Measurements from ENCODE around the gene VEZF1. TPM values are rescaled to one million over a fixed set of nuclear protein-coding genes. Genes with fewer than 3 reads are reported as not detected.

VEZF1 gene, protein sequence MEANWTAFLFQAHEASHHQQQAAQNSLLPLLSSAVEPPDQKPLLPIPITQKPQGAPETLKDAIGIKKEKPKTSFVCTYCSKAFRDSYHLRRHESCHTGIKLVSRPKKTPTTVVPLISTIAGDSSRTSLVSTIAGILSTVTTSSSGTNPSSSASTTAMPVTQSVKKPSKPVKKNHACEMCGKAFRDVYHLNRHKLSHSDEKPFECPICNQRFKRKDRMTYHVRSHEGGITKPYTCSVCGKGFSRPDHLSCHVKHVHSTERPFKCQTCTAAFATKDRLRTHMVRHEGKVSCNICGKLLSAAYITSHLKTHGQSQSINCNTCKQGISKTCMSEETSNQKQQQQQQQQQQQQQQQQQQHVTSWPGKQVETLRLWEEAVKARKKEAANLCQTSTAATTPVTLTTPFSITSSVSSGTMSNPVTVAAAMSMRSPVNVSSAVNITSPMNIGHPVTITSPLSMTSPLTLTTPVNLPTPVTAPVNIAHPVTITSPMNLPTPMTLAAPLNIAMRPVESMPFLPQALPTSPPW
- total RNA-seq (2014; rRNA removed; shearing (Covaris generic)) = 45.5 and 51.4 TPM in 2 replicates
- polyA plus RNA-seq (2014; cell fraction: nucleus; rRNA removed) = 26.9 and 47.4 TPM in 2 replicates

DNA sequence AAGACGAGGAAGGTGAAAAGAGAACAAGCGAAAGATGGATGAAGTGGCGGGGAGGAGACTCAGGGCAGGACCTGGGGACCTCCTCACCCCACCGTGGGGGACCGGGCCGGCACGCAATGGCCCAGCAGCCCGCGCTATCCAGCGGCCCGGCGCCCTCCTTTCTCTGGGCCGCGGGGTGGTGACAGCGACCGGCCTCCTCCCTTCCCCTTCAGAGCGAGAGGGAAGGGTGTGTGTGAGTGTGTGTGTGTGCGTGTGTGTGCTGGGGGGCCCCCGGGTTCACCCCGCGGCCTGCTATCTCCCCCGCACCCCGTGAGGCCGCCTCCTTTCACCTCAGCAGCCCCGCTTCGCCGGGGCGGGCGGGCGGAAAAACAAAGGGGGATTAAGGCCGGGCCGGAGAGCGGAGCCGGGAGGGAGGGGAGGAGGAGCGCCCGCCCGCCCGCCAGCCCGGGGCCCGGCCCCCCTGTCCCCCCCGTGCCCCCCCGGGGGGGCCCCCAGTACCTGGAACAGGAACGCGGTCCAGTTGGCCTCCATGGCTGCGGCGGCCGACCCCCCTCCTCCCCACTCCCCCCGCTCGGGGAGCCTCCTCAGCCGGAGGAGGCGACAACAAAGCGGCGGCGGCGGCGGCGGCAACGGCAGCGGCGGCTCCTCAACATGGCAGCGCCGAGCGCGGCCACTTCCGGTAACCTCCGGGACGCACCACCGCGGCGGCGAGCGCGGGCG lies at the start of gene VEZF1:
Gene VEZF1, minus strand, starts transcription at position 674 of the 720 bp plus-strand sequence. Its CDS starts 143 bp downstream, at position 531.
- peak; percentile 44 for DNase-seq (ENCODE audit: extremely low read depth, low read depth)

DNA sequence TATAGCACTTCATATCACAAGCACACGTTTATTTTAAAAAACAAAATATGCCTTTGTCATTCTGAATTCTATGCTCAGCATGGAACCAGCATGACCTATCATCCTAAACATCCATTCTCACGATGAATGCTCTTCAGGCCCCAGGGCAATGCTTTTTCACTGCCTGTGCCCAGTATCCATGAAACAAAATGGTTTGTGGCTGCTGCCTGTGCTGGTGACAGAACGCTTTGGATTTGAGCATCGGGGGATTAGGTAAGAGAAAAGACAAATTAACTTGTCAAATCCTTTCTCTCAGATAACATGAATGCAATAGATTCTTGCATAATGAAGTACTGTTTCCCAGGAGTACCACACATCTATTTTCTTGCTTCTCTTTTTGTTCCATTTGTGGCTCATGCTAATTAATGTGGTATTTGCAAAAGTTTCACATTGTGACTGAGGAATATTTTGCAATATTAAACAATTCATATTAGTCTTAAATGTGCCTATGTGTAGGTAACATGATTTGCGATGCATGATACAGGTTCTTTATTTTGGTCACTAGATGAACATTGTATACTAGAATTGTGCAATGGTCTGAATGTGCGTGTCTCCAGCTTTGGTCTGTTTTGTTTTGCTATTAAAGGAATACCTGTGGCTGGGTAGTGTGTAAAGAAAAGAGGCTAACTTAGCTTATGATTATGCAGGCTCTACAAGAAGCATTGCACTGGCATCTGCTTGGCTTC lies 44.8 kb upstream of the VEZF1 start:
- no peak for DNase-seq (ENCODE audit: extremely low read depth, low read depth)

DNA sequence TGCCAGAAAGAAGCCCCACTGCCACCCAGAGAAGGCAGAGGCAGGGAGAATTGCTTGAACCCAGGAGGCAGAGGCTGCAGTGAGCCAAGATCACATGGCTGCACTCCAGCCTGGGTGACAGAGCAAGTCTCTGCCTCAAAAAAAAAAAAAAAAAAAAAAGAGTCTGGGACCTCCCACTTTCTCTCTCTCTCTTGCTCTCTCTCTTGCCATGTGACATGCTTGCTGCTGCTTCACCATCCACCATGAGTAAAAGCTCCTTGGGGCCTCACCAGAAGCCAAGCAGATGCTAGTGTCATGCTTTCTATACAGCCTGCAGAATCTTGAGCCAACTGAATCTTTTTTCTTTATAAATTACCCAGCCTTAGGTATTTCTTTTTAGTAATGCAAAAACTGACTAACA lies 40.5 kb upstream of the VEZF1 start:
- DNase-seq (ENCODE audit: extremely low read depth, low read depth) = no peak

DNA sequence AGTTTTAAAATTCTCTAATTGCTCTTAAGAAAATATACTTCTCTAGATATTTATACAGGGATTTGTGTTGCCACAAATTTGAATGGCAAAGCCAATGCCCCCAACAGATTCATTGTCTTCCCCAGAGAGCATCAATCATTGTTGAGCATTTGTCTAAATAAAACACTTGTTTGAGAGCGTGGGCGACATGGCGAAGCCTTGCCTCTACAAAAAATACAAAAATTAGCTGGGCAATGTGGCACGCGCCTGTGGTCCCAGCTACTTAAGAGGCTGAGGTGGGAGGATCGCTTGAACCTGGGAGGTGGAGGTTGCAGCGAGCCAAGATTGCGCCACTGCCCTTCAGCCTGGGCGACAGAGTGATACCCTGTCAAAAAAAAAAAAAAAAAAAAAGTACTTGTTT lies 32.3 kb upstream of the VEZF1 start:
- no peak for DNase-seq (ENCODE audit: extremely low read depth, low read depth)

DNA sequence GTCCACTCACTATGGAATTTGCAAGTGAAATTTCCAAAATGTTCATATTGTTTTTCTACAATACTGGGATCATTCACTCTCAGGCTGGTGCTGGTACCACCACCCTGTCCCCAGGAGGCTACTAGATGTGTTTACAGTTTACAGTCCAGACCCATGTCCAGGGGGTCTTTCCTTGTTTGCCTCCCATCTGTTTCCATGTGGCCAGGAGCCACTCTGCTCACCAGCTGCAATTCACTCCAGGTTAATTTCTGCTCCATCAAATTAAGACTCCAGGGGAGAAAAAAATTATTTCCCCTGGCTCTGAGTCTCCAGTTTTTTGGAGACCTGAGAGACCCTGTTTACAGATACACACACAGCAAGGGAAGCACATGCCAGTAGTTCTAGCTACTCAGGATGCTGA lies 31.5 kb upstream of the VEZF1 start:
- DNase-seq (ENCODE audit: extremely low read depth, low read depth) = no peak

DNA sequence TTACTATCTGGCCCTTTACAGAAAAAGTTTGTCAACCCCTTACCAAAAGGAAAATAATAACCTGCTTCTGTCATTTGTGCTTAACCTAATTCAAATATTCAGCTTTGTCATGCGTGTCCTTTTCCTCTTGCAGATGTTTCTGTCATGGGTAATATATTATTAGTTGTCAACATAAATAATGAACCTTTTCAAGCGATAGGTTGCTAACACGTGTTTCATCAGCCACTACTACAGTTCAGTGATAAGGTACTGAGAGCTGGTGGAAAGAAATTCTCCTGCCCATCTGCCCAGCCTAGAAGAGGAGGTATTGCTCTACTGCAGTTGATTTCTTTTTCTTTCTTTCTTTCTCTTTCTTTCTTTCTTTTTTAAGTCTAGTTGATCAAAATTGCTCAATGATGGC lies 31.0 kb upstream of the VEZF1 start:
- DNase-seq (ENCODE audit: extremely low read depth, low read depth) = no peak

DNA sequence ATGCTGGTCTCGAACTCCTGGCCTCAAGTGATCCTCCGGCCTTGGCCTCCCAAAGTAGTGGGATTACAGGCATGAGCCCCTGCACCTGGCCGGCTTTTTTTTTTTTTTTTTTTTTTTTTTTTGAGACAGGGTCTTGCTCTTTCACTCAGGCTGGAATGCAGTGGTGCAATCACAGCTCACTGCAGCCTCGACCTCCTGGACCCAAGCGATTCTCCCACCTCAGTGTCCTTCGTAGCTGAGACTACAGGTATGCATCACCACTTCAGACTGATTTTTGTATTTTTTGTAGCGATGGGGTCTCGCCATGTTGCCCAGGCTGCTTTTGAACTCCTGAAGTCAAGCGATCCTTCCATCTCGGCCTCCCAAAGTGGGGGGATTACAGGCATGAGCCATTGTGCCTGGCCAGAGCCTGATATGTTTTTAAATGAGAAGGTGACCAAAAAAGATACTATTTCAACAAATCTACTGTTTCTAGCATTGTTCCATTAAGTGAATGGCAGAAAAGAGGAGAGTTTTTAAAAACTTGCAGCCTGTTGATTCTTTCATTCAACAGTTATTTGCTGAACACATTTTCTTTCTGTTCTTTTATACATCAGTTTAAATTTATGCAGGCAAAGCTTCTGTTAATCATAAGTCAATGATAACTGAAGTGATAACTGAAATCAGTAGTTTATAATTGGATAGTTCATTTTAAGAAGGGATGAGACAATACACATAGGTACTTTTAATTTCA lies 22.2 kb upstream of the VEZF1 start:
- no peak for DNase-seq (ENCODE audit: extremely low read depth, low read depth)

DNA sequence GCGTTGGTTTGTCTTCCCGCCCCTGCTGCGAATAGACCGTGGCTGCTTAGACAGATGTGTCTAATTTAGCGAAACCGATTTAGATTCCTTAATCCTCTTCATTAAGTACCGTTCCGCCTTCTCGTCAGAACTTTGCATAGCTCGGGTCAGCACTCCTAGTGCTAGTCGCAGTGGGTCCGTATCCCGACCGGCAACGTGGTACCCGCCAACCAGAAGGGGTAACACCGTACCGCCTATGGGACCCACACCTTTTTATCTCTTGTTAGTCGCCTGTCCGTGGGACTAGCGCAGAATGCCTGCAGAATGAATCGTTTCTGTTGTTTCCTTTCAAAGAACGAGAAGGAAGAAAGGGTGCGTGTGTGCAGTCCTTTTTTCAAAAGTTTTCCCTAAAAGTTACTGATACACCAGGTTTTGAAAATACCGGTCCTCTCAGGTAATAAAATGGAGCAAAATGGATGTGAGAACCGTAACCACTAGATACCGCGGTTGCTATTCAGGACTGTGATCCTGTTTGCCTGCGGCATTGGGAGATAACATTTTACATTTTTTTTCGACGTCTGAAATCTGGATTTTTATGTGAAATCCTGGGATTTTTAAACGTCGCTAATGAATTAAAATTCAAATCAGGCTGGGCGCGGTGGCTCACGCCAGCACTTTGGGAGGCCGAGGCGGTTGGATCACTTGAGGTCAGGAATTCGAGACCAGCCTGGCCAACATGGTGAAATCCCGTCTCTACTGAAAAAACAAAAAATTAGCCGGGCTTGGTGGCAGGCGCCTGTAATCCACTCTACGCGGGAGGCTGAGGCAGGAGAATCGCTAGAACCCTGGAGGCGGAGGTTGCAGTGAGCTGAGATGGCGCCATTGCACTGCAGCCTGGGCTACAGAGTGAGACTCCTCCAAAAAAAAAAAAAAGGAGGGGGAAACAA lies 20.0 kb upstream of the VEZF1 start:
- DNase-seq (ENCODE audit: extremely low read depth, low read depth) = no peak

DNA sequence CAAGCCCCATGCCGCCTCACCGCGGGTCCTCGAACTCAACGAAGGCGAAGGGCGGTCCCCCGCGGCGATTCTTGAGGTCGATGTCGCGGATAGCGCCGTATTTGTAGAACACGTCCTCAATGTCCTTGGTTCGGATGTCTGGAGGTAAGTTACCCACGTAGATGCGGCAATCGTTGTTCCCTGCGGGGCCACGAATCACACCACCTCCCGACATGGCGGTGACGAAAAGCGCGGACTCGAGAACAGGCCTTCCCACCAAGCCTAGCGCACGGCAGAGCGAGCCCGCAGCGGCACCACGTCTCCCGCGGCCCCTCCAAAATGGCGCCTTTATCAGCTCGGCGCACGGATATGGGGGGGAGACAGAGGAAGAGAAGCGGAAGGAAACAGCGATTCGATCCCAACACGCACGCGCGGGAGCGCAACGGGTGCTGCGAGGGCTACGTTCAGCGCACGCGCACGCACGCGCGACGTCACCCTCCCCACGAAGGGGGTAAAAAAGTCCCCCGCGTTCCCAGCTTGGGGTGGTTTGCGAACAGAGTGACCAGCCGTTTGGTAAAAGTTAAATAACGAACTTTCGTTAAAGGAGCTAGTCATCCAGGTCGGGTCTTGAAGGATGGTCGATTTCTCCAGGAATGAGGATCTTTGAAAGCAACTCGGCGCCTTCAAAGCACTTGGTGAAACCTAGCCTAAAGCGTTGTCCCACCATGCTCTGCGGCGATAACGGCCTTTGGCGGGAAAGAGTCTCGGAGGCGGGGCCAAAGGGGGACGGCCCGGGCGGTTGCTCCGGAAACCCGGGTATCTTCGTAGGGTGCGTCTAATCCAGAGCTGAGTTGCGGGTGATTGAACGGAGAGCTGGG lies 19.1 kb upstream of the VEZF1 start, which contains the start of gene SRSF1:
Gene SRSF1, minus strand, starts transcription at position 323 of the 857 bp plus-strand sequence. Its CDS starts 109 bp downstream, at position 214.
- peak; percentile 97 for DNase-seq (ENCODE audit: extremely low read depth, low read depth)

DNA sequence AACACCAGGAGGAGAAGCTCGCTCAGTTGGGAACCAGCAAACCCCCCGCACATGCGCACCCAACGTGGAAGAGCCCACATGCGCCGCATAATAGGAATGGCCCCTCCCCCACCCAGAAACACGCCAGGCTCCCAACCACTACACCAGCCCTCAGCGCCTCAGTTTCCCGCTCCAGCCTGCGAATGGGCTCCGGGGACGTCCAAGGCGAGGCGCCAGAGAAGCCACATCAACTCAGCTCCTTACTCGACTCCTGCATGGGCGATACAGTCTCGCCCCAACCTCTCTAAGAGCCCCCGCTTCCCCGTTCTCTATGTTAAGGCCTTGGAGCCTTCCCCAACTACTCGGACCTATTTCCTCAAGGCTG lies 18.5 kb upstream of the VEZF1 start:
- DNase-seq (ENCODE audit: extremely low read depth, low read depth) = peak; percentile 75

DNA sequence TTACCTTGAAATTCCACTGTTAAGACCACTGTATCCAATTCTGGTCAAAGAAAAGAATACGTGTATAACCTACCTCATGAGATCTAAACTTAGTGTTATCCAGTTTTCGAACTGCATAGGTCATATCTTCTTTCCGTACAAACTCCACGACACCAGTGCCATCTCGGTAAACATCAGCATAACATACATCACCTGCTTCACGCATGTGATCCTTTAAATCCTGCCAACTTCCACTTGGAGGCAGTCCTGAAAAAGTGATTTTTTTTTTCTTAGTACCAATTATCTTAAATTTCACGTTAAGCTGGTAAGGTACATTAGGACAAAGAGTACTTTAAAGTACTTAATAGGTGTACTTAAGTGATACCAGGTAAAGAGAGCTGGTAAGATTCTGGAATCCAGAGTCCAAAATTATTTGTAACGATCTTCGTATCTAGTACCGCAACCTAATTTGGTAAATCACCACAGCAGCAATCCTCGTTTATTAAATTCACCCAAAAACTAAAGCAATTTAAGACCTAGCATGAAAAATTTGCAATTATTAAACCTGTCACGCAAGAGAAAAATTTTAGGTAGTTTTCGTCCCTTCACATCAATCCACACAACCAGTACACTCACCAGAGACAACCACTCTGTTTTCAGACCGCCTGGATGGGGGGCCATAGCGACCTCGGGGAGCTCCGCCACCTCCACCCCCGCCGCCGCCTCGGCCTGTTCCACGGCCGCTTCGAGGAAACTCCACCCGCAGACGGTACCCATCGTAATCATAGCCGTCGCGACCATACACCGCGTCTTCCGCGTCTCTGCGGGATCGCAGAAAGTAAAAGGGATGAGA lies 17.9 kb upstream of the VEZF1 start:
- no peak for DNase-seq (ENCODE audit: extremely low read depth, low read depth)

DNA sequence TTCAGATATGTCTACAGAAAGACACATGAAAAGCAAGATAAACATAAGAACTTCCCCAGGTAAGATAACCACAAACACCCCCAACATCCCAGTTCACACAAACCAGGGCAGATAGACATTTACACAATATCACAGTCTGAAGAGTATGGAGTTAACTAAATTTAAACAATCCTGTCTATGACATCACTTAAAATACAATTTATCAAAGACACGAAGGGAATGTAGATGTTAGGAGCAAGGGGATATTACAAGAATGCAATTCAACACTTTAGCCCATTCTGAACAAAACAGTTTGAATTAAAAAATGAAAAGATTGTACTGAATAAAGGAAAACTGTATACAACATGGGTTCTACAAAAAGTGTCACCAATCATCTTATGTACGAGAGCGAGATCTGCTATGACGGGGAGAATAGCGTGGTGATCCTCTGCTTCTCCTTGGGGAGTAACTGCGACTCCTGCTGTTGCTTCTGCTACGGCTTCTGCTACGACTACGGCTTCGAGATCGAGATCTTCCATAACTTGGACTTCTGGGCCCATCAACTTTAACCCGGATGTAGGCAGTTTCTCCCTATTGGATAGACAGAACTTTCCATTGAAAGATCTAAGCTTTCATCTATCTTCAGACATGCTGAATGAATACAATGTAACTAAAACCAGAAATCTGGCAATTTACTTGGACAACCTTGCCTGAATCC lies 17.1 kb upstream of the VEZF1 start:
- DNase-seq (ENCODE audit: extremely low read depth, low read depth) = no peak

DNA sequence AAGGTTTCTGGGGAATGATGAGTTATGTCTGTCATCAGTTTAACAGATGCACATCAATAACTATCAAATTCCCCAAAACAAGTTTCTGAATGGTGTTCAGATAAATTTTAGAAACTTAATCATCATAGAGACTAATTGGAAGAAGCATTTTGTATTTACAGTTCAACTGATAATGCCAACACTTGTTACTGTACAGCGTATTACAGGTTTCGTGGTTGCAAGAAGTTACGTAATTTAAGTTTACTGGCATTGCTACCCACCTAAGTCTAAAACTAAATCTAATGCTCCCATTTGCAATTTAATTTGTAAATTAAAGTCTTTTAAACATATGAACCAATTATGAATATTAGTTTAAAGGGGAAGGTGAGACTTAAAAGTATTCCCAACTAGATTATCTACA lies 16.0 kb upstream of the VEZF1 start:
- DNase-seq (ENCODE audit: extremely low read depth, low read depth) = no peak

DNA sequence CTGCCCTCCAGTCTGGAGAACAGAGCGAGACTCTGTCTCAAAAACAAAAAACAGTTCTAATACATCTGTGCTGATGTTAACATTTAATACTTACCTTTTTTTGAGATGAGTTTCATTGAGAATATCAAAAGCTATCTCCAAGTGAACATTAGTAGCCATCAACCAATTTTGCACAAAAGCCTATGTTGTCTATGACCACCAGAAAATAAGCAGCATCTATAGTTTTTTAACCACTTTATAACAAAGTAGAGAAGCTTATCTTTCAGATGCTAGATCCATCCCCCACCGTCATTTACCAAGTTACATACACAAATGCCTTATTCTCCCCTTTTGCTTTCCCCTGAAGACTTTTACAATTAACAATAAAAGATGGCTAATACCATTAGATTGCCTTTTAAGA lies 14.9 kb upstream of the VEZF1 start:
- no peak for DNase-seq (ENCODE audit: extremely low read depth, low read depth)

DNA sequence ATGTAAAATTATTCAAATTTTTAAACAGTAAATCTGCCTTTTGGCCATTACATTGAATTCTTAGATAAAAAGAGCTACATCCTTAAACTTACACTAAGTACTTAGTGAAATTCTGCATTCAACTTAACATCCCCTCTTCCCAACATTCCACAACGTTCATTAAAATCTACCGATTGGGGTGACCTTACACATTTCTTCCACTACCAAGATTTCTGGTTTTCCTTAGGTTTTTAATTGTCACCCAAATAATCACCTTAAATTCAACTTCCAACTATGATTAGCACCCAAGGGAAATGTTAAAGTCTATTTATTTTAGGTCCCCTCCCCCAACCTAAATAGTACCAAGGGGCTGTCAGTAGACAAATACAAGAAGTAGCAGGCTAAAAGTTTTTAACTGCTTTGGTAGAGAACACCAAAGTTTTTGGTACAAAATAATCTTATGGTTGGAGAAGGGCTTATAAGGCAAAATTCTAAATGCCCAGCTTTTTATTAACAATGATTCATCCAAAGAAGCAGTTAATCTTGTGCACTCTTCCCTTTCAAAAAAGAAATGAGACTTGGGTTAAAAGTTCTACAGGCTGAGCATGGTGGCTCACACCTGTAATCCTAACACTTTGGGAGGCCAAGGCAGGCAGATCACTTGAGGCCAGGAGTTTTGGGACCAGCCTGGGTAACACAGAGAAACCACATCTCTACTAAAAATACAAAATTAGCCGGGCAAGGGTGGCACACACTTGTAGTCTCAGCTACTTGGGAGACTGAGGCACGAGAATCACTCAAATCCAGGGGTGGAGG lies 14.3 kb upstream of the VEZF1 start:
- no peak for DNase-seq (ENCODE audit: extremely low read depth, low read depth)
